Measurements from ENCODE around the gene BCAS3.
A peak's percentile ranks its signal among the peaks of the same experiment; 100 is the strongest.

The BCAS3 gene

DNA sequence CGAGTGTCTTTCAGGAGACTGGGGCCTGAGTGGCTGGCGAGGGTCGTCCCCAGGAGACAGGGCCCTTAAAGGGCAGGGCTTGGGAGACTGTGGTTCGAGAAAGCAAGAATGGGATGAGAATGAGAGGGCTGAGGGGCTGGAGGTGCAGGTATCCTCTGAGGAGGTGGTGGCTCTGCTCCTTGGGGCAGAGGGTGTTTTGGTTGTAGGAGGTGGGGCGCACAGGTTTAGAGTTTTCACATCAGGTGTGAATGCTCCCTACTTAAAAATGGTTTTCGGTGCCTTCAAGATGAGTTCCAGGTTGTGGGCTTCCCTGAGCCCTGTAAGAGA lies 430 bp downstream of the BCAS3 start:
- H3K9me3 ChIP-seq = no peaks in the 10 kb centered on the region
- no peaks in the 10 kb centered on the region for H3K27me3 ChIP-seq
- H3K4me3 ChIP-seq (ENCODE audit: low read depth, low read length) = peak overlapping the region; percentile 78
- TF ChIP-seq, protein P1, sequence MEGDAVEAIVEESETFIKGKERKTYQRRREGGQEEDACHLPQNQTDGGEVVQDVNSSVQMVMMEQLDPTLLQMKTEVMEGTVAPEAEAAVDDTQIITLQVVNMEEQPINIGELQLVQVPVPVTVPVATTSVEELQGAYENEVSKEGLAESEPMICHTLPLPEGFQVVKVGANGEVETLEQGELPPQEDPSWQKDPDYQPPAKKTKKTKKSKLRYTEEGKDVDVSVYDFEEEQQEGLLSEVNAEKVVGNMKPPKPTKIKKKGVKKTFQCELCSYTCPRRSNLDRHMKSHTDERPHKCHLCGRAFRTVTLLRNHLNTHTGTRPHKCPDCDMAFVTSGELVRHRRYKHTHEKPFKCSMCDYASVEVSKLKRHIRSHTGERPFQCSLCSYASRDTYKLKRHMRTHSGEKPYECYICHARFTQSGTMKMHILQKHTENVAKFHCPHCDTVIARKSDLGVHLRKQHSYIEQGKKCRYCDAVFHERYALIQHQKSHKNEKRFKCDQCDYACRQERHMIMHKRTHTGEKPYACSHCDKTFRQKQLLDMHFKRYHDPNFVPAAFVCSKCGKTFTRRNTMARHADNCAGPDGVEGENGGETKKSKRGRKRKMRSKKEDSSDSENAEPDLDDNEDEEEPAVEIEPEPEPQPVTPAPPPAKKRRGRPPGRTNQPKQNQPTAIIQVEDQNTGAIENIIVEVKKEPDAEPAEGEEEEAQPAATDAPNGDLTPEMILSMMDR (IDR thresholded peaks at IDR 0.05; ENCODE audit: low read depth, low read length) = no peak
- H3K36me3 ChIP-seq = no peaks in the 10 kb centered on the region
- DNase-seq = no peak
- no peaks in the 10 kb centered on the region for H3K4me1 ChIP-seq

DNA sequence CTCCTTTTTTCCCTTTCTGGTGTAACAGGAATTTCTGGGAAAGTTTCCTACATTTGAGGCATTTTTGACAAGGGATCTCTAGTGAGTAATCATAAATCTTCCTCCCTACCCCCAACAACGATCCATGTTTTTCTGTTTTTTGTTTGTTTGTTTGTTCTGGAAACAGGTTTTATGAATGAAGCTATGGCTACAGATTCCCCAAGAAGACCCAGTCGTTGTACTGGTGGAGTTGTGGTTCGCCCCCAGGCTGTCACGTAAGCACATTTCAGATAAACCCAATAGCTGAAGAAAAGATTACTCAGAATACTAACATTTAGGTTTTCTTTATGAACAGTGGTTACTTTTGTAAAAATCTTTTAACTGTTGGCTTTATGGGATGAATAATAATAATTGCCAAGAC lies 1.6 kb downstream of the BCAS3 start:
- TF ChIP-seq, protein P1 (IDR thresholded peaks at IDR 0.05; ENCODE audit: low read depth, low read length) = no peak
- no peak overlapping the region for H3K4me3 ChIP-seq (ENCODE audit: low read depth, low read length)
- no peaks in the 10 kb centered on the region for H3K36me3 ChIP-seq
- no peaks in the 10 kb centered on the region for H3K27me3 ChIP-seq
- no peak for DNase-seq
- no peaks in the 10 kb centered on the region for H3K9me3 ChIP-seq
- no peaks in the 10 kb centered on the region for H3K4me1 ChIP-seq

DNA sequence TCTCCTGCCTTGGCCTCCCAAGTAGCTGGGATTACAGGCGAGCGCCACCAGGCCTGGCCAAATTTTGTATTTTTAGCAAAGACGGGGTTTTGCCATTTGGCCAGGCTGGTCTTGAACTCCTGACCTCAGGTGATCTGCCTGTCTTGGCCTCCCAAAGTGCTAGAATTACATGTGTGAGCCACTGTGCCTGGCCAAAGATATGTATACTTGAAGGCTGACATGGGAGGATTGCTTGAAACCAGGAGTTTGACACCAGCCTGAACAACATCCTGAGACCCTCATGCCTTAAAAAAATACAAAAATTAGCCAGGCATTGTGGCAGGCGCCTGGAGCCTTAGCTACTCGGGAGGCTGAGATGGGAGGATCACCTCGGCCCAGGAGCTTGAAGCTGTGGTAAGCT lies 3.1 kb downstream of the BCAS3 start:
- DNase-seq = no peak
- no peaks in the 10 kb centered on the region for H3K36me3 ChIP-seq

DNA sequence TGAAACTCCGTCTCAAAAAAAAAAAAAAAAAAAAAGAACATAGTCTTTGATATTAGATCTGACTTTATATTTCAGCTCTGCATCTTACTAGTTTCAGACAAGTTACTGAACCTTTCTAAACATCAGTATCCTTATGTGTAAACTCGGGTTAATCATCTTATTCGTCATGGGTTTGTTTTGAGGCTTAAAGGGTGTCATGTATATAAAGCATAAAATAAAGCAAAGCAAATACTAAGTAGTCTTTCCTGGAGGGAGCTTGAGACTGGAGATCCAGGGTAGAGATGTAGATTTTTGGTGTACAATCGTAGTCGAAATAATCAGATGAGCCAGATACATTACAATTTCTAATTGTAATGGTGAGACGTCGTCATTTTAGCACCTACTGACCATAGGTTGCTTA lies 7.8 kb downstream of the BCAS3 start:
- Histone ChIP-seq H3K4me3 (ENCODE audit: low read depth, low read length) (no peak overlapping the region), H3K9me3 (no peaks in the 10 kb centered on the region), H3K27me3 (no peaks in the 10 kb centered on the region), H3K4me1 (no peaks in the 10 kb centered on the region), H3K36me3 (no peaks in the 10 kb centered on the region)
- TF ChIP-seq, protein P1 (IDR thresholded peaks at IDR 0.05; ENCODE audit: low read depth, low read length) = no peak
- no peak for DNase-seq

More for the DNA sequence above, 3.1 kb downstream of the BCAS3 start:
- H3K27me3 ChIP-seq = no peaks in the 10 kb centered on the region
- H3K4me1 ChIP-seq = no peaks in the 10 kb centered on the region
- no peak overlapping the region for H3K4me3 ChIP-seq (ENCODE audit: low read depth, low read length)
- H3K9me3 ChIP-seq = no peaks in the 10 kb centered on the region
- TF ChIP-seq, protein P1 (IDR thresholded peaks at IDR 0.05; ENCODE audit: low read depth, low read length) = no peak

DNA sequence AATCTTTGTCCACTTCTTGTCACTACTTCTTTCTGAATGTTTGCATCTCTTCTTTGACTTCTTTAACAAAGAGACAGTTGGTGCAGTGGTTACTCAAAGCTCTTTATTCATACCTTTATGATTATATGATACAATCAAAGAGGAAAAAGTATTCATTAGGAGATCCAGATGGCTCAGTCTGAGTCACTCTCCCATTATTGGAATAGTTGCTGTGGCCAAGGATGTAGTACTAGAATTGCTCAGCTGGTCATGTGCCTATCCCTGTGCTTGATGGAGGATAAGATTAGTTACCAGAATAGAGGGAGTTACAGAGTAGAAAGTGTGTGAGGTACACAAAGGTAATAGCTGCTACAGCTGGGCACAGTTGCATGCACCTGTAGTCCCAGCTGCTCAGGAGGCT lies 18.3 kb downstream of the BCAS3 start:
- no peaks in the 10 kb centered on the region for H3K4me1 ChIP-seq
- no peak for DNase-seq
- no peaks in the 10 kb centered on the region for H3K9me3 ChIP-seq
- H3K27me3 ChIP-seq = no peaks in the 10 kb centered on the region
- H3K36me3 ChIP-seq = no peaks in the 10 kb centered on the region
- H3K4me3 ChIP-seq (ENCODE audit: low read depth, low read length) = no peak overlapping the region
- TF ChIP-seq, protein P1 (IDR thresholded peaks at IDR 0.05; ENCODE audit: low read depth, low read length) = no peak

DNA sequence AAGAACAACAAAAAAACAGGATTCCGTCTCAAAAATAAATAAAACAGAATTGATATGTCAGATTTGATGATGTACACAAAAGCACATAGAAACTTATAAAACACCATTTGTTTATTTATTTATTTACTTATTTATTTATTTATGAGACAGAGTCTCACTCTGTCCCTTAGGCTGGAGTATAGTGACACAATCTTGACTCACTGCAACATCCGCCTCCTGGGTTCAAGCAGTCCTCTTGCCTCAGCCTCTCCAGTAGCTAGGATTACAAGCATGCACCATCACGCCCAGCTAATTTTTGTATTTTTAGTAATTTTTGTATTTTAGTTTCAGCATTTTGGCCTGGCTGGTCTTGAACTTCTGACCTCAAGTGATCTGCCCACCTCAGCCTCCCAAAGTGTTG lies 21.4 kb downstream of the BCAS3 start:
- Histone ChIP-seq H3K36me3 (no peaks in the 10 kb centered on the region), H3K4me3 (ENCODE audit: low read depth, low read length) (no peak overlapping the region), H3K4me1 (no peaks in the 10 kb centered on the region), H3K27me3 (no peaks in the 10 kb centered on the region), H3K9me3 (no peaks in the 10 kb centered on the region)
- TF ChIP-seq, protein P1 (IDR thresholded peaks at IDR 0.05; ENCODE audit: low read depth, low read length) = no peak
- no peak for DNase-seq
